NCI-H2227 treated with DMSO at 0.1 percent for 48 hours (cell line): ENCODE measurements around the gene BRI3.

Experiments used
- DNase-seq: peaks from one replicate; lab custom pipeline; 2025; lab: John Stamatoyannopoulos, UW

BRI3 gene

DNA sequence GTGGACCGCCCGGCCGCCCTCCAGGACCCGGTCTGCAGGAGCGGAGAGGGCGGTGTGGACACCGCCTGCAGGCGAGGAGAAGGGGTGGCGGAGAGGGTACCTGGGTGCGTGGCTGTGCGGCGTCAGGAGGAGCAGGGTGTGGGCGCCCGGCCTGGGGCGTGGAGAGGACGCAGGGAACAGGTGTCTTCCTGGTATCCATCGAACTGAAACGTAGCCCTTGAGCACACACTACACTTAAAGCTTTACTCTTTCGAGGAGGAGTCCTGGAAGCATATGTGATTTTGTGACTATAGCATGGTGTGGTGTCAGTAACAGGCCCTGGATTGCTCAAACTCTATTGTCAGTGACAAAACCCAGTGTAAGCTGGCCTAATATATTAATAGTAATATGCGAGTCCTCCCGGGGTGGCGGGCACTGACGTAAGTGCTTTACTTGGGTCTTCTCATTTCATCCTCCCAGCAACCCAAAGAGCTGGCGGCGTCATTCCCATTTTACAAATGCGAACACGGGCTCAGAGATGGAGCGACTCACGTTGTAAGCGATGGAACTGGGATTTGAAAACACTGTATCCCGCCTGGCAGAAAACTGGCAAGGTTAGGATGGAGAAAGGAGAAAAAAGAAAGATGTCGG is 28.9 kb upstream of the BRI3 start:
- no peak for DNase-seq

DNA sequence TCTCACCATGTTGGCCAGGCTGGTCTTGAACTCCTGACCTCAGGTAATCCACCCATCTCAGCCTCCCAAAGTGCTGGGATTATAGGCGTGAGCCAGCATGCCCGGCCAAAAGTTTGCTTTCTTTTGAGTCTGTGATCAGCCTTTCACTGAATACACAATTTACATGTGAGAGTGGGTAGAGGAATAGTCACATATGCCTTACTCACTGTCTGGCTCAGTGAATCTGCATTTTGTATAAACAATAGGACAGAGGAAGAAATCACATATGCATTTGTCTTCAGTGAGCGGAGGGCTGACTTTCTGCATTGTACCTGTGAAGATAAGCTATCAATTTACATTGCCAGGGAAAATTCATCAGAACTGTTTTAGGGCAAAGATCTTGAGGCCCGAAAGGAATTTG is 27.0 kb upstream of the BRI3 start:
- no peak for DNase-seq

DNA sequence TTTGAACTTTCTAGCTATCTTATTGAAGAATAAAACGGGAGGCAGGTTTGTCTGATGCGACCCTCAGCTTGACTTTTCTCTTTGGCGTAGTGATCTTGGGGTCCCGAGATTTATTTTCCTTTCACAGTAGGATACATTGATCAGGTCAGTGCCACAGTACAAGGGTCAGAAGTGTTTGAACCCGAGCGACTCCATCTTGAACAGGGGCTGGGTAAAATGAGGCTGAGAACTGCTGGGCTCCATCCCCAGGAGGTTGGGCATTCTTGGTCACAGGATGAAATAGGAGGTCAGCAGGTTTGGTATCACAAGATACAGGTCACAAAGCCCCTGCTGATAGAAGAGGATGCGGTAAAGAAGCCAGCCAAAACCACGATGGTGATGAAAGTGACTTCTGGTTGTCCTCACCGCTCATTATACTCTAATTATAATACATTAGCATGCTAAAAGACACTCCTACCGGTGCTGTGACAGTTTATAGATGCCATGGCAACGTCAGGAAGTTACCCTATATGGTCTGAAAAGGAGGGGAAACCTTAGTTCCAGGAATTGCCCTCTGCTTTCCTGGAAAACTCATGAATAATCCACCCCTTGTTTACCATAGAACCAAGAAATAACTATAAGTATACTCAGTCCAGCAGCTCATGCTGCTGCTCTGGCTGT is 26.4 kb upstream of the BRI3 start:
- DNase-seq, result no peak

DNA sequence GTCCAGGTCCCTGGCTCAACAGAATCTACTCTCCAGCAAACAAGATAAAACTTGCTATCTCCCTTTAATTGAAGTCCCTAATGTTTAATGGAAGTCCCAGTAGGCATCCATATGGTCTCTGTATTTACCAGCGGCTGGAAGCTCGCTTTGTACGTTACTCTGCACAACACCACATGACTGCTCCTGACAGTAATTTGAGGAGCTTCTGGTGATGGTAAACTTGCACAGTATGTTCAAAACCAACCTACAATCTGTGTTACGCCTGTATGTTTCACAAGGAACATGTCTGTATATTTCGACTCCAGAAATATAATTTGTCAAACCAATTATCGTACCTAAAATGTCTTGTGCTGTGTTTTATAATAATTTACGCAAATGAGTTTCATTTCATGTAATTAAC is 25.1 kb upstream of the BRI3 start:
- no peak for DNase-seq

DNA sequence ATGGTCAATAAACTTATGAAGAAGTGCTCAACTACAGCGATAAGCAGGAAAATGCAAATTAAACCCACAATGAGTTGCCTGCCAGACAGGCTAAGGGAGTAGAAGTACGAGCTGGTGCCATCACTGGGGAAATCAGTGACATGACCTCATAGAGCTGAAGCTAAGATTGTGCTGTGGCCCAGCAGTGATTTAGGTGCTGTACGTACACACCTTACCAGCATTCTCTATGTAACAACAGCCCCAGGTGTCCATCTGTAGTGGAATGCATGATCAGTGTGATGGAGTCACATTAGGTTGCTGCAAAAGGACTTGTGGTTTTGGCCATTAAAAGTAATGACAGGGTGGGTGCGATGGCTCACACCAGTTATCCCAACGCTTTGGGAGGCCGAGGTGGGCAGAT is 23.8 kb upstream of the BRI3 start:
- no peak for DNase-seq

DNA sequence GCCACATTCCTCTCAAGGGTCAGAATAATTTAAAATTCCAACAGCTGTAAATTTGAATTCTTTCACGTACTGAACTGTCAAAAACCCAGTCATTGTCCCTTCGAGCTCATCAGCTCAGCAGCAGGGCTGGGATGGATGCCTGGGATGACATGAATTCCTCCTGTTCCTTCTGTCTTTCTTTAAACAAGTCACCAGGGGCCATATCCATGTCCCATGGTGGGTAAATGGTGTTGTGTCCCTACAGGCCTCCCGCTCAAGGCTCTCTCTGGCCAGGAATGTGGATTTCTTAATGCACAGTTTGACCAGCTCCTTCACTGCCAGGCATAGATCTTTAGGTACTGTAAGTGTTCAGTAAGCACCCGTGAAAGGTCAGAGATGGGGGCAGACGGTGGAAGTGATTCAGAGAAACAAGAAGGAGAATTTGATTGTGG is 15.6 kb upstream of the BRI3 start:
- no peak for DNase-seq

DNA sequence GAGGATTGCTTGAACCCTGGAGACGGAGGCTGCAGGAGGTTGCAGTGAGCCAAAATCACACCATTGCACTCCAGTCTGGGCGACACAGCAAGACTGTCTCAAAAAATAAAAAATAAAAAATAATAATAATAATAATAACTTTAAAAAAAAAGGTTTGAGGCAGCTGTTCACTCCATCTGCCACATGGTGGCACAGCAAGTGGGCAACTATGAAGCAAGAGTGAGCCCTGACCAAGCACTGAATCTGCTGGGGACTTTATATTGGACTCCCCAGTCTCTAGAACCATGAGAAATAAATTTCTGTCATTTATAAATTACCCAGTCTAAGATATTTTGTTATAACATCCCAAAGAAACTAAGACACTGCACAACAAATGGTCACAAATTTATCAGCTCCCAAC is 14.6 kb upstream of the BRI3 start:
- no peak for DNase-seq

DNA sequence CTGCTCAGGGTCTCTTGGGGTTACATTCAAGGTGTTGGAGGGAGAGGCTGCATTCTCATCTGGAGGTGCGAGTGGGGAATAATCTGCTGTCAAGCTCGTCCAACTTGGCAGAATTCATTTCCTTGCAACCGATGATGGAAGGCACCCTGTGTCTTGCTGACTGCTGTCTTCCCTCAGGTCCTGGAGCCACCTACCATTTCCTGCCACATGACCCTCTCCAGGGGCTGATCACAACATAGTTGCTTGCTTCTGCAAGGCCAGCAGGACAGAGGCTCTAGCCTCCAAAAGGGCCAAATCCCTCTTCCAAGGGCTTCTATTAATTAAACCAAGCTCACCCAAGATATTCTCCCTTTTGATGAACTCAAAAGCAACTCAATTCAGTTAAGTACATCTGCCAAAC is 14.2 kb upstream of the BRI3 start:
- no peak for DNase-seq

DNA sequence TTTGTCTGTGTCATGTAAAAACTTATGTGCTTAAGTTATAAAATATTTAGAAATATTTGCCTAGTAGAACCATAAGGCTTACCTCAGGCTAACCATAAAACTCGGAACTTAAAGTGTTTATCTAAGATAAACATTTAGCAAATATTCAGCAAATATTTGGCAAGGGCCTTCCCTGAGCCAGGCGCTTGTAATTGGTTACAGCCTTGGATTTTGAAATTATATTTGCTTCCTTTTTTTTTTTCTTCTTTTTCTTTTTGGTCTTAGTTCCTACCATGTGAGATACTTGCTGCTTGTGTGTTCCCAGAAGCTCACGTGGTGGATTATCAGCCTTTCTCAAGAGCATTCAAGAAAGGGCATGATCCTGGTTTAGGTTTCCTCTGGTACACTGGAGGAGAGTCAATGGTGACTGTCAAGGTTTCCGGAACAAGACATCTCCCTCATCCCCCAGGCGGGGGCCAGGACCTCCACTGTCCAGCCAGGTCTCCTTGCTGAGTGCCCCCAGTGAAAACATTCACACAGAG is 5.2 kb upstream of the BRI3 start:
- no peak for DNase-seq

DNA sequence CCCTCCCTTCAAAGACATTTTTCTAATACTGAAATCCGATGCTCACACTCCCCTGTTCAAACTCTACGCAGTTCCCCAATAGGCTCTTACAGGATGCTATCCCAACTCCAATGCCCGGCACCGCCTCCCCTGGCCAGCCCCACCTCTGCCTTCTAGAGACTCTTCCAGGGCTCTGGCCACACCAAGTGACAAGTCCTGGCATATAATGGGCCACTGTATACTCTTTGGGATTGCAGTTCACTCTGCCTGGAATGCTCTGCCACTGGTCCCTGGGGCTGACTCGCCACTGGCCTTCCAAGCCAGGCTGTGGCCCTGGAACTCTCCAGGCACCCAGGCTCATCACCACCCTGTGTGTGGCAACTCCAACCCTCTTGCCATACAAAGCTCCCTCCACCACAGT is 3.1 kb upstream of the BRI3 start:
- DNase-seq, result no peak

DNA sequence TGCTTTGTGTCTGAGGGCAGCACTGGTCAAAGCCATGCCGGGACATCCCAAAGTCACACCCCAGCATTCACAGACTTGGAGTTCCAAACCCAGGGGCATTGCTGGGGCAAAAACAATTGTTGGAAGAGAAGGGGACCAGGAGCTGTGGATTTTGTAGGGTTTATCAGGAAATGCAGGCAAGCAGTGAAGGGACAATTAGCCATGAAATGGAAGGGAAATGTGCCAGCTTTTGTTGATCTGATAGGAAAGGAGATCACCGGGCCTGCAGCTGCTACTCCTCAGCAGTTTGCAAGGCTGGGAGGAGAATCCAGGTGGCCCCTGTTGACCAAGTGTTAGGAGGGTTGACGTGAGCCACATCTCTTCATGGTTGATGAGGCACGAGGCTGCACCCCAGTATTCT is 2.5 kb upstream of the BRI3 start:
- DNase-seq, result no peak

DNA sequence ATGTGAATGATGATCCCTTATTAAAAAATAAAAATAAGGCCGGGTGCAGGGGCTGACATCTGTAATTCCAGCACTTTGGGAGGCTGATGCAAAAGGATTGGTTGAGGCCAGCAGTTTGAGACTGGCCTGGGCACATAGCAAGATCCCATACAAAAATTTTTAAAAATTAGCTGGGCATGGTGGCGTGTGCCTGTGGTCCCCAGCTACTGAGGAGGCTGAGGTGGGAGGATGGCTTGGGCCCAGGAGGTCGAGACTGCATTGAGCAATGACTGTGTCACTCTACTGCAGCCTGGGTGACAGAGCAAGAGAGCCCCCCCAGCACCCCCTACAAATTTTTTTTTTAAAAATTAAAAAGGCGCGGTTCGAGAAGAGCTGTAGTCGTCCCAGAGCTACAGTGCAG is 1.2 kb upstream of the BRI3 start:
- no peak for DNase-seq

DNA sequence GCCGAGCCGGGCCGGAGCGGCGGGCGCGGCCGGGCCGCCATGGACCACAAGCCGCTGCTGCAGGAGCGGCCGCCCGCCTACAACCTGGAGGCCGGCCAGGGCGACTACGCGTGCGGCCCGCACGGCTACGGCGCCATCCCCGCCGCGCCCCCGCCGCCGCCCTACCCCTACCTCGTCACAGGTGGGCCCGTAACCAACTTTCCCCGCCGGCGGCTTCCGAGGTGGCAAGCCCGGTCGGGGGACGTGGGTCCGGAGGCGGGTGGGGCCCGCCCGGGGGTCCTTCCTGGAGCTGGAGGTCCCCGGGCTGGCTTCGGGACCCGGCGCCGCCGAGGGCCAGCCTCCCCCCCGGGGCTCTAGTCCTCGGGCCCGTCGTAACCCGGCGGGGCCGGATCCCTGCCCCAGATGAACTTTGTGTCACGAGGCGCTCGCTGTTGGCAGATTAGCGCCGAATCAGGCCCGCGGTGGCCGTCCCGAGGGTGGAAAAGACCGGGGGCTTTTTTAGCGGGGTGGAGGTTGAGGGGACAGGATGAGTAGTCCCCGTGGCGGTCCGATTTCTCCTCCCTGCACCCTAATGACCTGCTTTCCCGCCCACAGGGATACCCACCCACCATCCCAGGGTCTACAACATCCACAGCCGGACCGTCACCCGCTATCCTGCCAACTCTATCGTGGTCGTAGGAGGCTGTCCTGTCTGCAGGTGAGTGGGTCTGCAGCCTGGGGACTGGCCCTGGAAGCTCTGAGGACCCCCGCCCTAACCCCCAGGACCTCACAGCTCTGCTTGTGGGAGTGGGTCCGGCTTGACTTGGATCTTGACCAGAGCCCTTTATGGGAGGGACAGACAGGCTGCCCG is 496 bp downstream of the BRI3 start:
- DNase-seq, result no peak

DNA sequence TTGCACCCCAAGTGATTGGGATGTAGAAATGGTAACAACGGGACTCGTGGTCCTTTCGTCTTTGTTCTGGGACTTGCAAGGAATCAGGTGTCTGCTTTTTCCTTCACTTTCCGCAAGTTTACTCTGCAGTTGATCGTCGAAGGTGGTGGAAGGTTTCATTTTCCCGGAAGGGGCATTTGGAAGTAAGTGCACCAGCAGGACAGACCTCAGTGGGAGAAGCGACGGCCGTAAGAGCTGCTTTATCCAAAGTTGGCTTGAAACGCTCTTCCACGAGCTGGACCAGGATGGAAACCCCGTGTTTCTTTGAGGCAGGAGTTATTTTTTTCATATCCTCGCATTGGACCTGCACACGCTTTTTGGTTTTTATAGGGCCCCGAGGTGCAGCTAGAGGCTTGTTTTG is 1.2 kb downstream of the BRI3 start:
- DNase-seq, result no peak

DNA sequence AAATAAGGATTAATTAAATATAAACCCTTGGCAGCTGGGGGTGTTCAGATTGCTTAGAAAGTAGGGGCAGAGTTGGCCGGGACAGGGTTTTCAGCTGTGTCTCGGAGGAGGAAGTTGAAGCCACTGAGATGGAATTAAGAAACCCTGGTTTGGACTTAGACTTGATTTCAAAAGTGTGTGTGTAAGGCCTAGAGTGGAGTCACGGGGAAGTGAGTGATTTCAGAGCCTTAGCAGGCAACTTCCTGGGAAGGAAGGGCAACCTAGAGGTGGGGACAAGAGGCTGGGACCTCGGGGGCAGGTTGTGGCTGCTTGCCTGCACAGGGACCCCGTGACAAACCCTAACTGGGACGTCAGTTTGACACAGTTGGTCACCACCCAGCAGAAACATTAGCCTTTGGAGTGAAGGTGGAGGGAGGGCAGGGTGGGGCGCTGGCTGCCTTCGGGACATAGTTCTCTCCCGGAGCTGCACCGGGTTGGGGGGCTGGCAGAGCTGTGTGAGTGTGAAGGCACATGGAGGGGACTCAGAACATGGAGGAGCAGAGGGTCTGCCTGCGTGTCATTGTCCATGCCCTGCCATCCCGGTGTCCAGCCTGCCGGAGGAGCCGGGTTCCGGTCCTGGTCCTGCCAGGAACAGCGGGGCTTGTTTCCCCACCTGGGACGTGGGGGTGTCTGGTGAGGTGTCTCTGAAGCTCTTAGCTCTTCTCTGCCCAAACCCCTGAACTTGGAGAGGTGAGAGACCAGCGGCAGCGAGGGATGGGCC is 1.8 kb downstream of the BRI3 start:
- DNase-seq, result no peak

DNA sequence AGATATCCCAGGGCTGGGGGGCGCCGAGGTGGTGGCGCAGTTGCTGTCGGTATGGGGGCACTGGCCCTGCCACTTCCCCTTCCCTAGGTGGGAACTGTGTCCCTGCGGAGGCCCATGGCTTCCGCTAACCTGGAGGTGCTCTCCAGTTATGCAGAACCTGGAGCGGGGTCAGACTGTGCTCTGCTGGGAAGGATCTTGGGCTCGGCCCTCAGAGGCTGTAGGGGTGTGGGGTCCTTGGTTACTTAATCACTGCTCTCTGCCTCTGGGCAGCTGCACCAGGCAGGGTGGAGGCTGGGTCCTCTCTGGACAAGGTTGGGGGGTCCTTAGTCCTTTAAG is 2.4 kb downstream of the BRI3 start:
- DNase-seq, result no peak

DNA sequence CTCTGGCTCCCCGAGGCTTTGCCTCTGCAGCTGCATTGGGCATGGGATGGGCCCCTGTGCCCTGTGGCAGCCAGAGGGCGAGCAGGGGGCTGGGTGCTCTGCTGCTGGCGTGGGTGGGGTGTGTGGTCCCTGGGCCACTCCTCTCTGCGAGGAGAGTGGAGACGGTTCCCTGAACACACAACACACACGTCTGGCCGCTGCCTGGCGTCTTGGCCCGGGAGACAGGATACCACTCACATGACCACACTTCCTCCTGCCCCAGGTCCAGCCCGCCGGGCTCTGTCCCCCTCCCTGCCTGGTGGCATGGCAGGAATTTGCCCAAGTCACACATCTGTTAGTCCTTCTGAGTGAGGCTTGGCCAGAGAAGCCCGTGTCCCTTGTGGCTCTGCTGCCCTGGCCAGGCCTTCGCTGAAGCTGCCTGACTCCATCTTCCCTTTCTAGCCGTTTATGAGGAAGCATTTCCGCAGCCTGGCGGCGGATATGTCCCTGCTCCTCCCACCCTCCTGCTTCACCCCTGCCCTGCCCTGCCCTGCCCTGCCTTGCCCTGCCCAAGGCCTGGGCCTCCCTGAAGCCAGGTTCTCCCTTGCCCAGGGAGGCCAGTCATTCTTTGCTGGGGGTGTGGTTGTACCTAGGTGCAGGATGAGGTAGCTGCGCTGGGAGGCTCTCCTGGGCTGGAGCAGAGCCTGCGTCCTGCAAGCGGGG is 3.0 kb downstream of the BRI3 start:
- DNase-seq, result no peak

DNA sequence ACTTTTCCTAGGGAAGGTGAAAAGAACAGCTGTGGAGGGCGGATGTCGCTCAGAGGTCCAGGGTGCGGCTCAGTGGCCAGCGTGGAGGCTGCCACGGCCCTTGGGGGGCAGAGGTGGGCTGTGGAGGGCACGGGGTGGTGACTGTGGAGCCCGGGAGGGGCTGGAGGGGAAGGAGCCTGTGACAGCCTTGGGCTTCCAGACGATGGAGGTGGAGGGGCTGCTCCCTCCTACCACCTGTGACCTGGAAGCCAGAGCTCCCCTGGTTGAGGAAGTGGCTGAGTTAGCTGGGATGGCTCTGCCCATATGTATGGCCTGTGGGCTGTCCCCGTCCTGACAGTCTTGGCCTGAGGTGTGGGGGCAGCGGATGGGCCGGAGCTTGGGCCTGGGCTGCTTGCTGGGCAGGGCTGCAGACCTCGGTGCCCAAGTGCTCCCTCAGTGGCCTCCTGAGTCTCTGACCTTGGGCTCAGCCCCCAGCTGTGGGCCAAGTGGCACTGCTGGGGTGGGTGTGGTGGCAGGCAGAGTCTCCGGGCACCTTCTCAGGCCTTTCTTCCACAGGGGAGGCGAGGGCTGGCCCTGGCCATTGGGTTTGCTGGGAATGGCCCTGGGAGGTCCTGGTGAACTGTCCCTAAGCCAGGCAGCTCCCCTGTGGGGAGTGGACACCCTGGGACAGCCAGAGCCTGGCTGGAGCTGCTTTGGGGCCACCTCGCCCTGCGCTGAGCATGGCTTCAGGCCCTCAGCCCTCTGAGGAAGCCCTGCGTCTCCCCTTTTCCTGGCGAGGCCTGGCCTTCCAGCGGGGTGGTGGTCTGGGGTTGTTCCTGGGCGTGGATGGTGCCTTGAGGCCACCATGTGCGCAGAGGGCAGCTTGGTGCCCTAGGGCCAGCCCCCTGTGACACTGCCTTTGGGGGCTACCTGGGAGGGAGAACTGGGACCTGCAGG is 3.9 kb downstream of the BRI3 start:
- no peak for DNase-seq

DNA sequence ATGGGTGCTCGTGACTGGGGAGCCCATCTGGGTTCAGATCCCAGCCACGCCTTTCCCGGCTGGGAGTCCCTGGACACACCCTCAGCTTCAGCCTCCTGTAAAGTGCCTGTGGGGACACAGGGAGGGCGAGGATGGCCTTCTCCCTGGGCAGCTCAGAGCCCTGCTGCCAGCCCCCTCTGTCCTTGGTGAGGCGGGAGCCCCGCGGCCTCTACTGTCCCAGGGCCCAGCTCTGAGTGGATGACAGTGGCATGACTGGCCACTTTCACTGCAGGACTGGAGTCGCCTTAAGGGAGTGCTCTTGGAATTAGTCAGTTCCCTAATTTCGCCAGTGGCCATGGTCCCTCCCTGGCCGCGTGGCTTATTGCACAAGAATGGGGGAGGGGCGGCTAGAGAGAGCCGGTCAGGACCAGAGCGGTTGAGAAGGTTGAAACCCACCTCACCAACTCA is 4.6 kb downstream of the BRI3 start:
- no peak for DNase-seq

DNA sequence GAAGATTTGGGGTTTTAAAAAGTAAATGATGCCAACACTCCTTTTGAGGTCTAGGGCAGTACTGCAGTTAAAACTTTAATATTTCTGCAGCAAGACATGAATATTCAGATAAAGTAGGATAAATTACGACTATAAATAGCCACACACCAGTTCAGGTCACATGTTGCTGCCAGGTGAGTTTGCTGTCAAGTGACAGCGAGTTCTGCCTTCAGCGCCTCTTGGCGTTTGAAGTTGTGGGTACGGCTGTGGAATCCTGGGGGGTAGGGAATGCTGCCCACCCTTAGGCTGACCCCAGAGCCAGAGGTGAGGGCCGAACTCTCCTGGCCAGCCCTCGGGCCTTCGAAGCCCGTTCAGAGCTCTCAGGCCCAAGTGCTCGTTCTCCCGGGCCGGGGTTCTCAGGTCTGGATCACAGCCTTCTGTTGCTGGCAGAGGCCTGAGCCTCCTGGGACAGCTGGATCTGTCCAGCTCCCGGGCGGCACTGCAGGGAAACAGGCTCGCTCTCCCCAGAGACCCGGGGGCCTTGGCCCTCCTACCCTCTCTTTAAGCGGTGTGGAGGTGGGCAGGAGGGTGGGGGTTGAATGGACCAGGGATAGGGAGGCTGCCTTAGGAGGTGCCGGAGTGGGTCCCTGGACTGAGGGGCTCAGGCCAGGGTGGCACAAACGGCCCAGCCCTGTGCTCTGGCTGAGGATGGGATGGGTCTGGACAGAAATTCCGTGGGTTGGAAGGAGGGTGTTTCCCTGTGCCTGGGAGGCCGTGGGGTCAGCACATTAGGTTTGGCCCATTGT is 5.4 kb downstream of the BRI3 start:
- DNase-seq, result no peak
